GM12878 (cell line): ENCODE results near the gene POU2F3. TPM values are rescaled to one million over a fixed set of nuclear protein-coding genes. Genes with fewer than 3 reads are reported as not detected.

ENCODE experiments used
- BHLHE40 ChIP-seq, 2 experiments: fragments of 450-650 bp in 1 of 2; IDR thresholded peaks; 2 replicates each; pipeline ENCODE4 v1.6.1; 2011 to 2017; ENCODE audit warnings: low read depth in 2 of 2, borderline replicate concordance in 1 of 2, improper control_type of control experiment in 1 of 2, low read length in 1 of 2, mild to moderate bottlenecking in 1 of 2
- CBX5 ChIP-seq: sonication (generic); IDR thresholded peaks from 2 replicates; pipeline ENCODE4 v1.6.1; 2016; ENCODE audit warnings: low read depth, moderate library complexity, mild to moderate bottlenecking, inconsistent platforms
- CEBPB ChIP-seq, 2 experiments: fragments of 150-350 bp in 1 of 2; IDR thresholded peaks; 2 replicates each; pipeline ENCODE4 v1.6.1; 2012 to 2014; ENCODE audit warnings: low read depth in 2 of 2, low read length in 2 of 2, borderline replicate concordance in 1 of 2, inconsistent platforms in 1 of 2
- HDGF ChIP-seq: fragments of 450-650 bp; IDR thresholded peaks from 2 replicates; pipeline ENCODE4 v1.6.1; 2016; ENCODE audit warnings: antibody characterized with exemption
- MTA3 ChIP-seq: IDR thresholded peaks from 2 replicates; pipeline ENCODE4 v1.6.1; 2012; ENCODE audit warnings: low read length, inconsistent platforms, borderline replicate concordance
- NRF1 ChIP-seq: conservative IDR thresholded peaks from 2 replicates; pipeline ENCODE4 v1.6.1; 2011; ENCODE audit warnings: mild to moderate bottlenecking, low read depth, low read length, improper control_type of control experiment
- POLR2AphosphoS5 ChIP-seq: IDR thresholded peaks from 2 replicates; pipeline ENCODE4 v1.6.1; 2011; ENCODE audit warnings: mild to moderate bottlenecking, low read length, inconsistent platforms
- SP1 ChIP-seq: IDR thresholded peaks from one replicate; pipeline ENCODE4 v1.6.1; 2011; ENCODE audit warnings: low read depth, low read length
- SRF ChIP-seq, 2 experiments: IDR thresholded peaks; 2 replicates each; pipeline ENCODE4 v1.6.1; 2011; ENCODE audit warnings: low read depth in 2 of 2, low read length in 2 of 2, mild to moderate bottlenecking in 1 of 2, moderate library complexity in 1 of 2
- TCF7 ChIP-seq: IDR thresholded peaks from 2 replicates; pipeline ENCODE4 v1.6.1; 2014; ENCODE audit warnings: antibody characterized with exemption, borderline replicate concordance
- WRNIP1 ChIP-seq: IDR thresholded peaks from 2 replicates; pipeline ENCODE4 v1.6.1; 2011; ENCODE audit warnings: low read depth, low read length, improper control_type of control experiment, borderline replicate concordance
- polyA plus RNA-seq, 11 experiments: library from polyadenylated mRNA; depleted of rRNA in 4 of 11; unstranded in 6 of 11; stranded (reverse) in 5 of 11; fragments of >200 nt; fragmentation: Nextera tagmentation in 4 of 11; fragmentation: Illumina TruSeq in 1 of 11; extraction: Ambion mirVana in 4 of 11; extraction: Trizol in 1 of 11; gene quantifications; 1 replicate in 1 of 11; 2 replicates in 10 of 11; pipeline versions ENCODE4 v1.2.1 to v1.2.3, GENCODE V29; 2011 to 2016; ENCODE audit warnings: inconsistent platforms in 2 of 11, missing spikeins in 2 of 11, low read depth in 1 of 11
- total RNA-seq, 4 experiments: library from RNA; depleted of rRNA in 3 of 4; stranded (reverse); fragments of >200 nt in 3 of 4; fragmentation: Illumina TruSeq in 1 of 4; extraction: Trizol in 1 of 4; gene quantifications; 2 replicates each; pipeline versions ENCODE4 v1.2.1 to v1.2.3, GENCODE V29; 2013 to 2021
- TF ChIP-seq, protein P1 (sequence below): fragments of 450-650 bp; IDR thresholded peaks from 2 replicates; pipeline ENCODE4 v1.6.1; 2017; ENCODE audit warnings: borderline replicate concordance
- TF ChIP-seq, protein P2 (sequence below): fragments of 450-650 bp; IDR thresholded peaks from 2 replicates; pipeline ENCODE4 v1.6.1; 2016; ENCODE audit warnings: mild to moderate bottlenecking
- TF ChIP-seq, protein P3 (sequence below): fragments of 450-650 bp; IDR thresholded peaks from 2 replicates; pipeline ENCODE4 v1.6.1; 2017; ENCODE audit warnings: low read depth, mild to moderate bottlenecking, moderate library complexity
- TF ChIP-seq, protein P4 (sequence below): fragments of 450-650 bp; IDR thresholded peaks from 2 replicates; pipeline ENCODE4 v1.6.1; 2017; ENCODE audit warnings: mild to moderate bottlenecking, moderate library complexity
- TF ChIP-seq, protein P5 (sequence below), 3 experiments: IDR thresholded peaks in 2 of 3; conservative IDR thresholded peaks in 1 of 3; 2 replicates each; pipeline ENCODE4 v1.5.1; 2011; ENCODE audit warnings: low read depth in 3 of 3, low read length in 3 of 3, mild to moderate bottlenecking in 3 of 3, control low read depth in 2 of 3, moderate library complexity in 2 of 3, inconsistent platforms in 1 of 3, mixed read lengths in 1 of 3; ENCODE audit not compliant: control insufficient read depth in 2 of 3, insufficient read depth in 1 of 3; ENCODE audit errors: extremely low read depth in 1 of 3

The POU2F3 gene
- total and polyA plus RNA-seq, 10 of the 15 experiments (the other 5 are each of a cell fraction or from before 2014, with no cell fraction given), result 0.09 to 4.4 (median 0.33) TPM

DNA sequence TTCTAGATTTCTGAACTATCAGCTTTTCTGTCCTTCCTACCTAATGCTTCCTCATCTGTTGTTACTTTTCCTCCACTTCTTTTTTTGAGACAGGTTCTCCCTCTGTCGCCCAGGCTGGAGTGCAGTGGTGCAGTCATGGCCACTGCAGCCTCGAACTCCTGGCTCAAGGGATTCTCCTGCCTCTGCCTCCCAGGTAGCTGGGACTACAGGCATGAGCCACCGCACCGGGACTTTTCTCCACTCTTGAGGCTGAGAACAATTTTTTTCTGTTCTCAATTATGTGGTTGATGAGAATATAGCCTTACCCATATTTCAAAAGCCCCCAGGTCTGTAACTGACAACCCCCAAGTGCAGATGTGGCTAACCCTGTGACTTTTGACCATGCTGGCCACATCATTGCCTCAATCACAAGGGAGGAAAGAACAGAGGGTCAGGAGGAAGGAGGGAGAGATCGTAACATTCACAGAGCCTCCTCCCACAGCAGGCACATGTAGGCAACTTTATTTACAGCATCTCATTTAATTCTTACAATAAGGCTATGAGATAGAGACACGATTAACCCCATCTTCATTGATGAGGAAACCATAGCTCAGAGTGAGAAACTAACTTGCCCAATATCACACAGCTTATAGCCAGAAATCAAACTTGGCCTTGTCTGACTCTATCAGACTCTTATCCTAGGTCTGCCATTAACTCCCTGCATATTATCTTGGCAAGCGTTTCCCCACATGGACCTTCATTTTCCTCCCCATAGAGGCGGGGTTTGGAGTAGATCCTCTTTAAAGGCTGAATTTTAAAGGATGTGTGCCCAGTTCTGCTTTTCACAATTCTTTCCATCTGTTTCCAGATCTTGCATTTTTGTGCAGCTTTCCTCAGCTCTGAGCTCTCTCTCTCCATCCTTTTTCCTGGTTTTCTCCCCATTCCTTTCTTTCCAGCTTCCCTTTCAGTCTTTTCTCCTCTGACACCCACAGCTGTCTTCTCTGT, 9.6 kb downstream of the POU2F3 start (continued):
- TF ChIP-seq, protein P1, sequence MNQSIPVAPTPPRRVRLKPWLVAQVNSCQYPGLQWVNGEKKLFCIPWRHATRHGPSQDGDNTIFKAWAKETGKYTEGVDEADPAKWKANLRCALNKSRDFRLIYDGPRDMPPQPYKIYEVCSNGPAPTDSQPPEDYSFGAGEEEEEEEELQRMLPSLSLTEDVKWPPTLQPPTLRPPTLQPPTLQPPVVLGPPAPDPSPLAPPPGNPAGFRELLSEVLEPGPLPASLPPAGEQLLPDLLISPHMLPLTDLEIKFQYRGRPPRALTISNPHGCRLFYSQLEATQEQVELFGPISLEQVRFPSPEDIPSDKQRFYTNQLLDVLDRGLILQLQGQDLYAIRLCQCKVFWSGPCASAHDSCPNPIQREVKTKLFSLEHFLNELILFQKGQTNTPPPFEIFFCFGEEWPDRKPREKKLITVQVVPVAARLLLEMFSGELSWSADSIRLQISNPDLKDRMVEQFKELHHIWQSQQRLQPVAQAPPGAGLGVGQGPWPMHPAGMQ, result peak; percentile 13; the same call in 1 of the 2 replicates
- peak; percentile 84; the same call in 1 of the 2 replicates for TF ChIP-seq HDGF
- TF ChIP-seq, protein P2, sequence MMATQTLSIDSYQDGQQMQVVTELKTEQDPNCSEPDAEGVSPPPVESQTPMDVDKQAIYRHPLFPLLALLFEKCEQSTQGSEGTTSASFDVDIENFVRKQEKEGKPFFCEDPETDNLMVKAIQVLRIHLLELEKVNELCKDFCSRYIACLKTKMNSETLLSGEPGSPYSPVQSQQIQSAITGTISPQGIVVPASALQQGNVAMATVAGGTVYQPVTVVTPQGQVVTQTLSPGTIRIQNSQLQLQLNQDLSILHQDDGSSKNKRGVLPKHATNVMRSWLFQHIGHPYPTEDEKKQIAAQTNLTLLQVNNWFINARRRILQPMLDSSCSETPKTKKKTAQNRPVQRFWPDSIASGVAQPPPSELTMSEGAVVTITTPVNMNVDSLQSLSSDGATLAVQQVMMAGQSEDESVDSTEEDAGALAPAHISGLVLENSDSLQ, result peak; percentile 52; the same call in 1 of the 2 replicates
- TF ChIP-seq, protein P3, sequence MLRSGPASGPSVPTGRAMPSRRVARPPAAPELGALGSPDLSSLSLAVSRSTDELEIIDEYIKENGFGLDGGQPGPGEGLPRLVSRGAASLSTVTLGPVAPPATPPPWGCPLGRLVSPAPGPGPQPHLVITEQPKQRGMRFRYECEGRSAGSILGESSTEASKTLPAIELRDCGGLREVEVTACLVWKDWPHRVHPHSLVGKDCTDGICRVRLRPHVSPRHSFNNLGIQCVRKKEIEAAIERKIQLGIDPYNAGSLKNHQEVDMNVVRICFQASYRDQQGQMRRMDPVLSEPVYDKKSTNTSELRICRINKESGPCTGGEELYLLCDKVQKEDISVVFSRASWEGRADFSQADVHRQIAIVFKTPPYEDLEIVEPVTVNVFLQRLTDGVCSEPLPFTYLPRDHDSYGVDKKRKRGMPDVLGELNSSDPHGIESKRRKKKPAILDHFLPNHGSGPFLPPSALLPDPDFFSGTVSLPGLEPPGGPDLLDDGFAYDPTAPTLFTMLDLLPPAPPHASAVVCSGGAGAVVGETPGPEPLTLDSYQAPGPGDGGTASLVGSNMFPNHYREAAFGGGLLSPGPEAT, result no peak
- TF ChIP-seq SRF (IDR thresholded peaks at IDR 0.05; ENCODE audit: low read depth in 2 of 2, low read length in 2 of 2), result no peak
- no peak for TF ChIP-seq SP1
- TF ChIP-seq CEBPB (IDR thresholded peaks at IDR 0.05; ENCODE audit: borderline replicate concordance in 1 of 2, low read depth in 2 of 2, low read length in 2 of 2), result no peak
- TF ChIP-seq, protein P4, sequence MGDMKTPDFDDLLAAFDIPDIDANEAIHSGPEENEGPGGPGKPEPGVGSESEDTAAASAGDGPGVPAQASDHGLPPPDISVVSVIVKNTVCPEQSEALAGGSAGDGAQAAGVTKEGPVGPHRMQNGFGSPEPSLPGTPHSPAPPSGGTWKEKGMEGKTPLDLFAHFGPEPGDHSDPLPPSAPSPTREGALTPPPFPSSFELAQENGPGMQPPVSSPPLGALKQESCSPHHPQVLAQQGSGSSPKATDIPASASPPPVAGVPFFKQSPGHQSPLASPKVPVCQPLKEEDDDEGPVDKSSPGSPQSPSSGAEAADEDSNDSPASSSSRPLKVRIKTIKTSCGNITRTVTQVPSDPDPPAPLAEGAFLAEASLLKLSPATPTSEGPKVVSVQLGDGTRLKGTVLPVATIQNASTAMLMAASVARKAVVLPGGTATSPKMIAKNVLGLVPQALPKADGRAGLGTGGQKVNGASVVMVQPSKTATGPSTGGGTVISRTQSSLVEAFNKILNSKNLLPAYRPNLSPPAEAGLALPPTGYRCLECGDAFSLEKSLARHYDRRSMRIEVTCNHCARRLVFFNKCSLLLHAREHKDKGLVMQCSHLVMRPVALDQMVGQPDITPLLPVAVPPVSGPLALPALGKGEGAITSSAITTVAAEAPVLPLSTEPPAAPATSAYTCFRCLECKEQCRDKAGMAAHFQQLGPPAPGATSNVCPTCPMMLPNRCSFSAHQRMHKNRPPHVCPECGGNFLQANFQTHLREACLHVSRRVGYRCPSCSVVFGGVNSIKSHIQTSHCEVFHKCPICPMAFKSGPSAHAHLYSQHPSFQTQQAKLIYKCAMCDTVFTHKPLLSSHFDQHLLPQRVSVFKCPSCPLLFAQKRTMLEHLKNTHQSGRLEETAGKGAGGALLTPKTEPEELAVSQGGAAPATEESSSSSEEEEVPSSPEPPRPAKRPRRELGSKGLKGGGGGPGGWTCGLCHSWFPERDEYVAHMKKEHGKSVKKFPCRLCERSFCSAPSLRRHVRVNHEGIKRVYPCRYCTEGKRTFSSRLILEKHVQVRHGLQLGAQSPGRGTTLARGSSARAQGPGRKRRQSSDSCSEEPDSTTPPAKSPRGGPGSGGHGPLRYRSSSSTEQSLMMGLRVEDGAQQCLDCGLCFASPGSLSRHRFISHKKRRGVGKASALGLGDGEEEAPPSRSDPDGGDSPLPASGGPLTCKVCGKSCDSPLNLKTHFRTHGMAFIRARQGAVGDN, result peak; percentile 72; the same call in 1 of the 2 replicates
- no peak for TF ChIP-seq CBX5
- no peak for TF ChIP-seq WRNIP1
- TF ChIP-seq POLR2AphosphoS5, result no peak
- TF ChIP-seq, protein P5, sequence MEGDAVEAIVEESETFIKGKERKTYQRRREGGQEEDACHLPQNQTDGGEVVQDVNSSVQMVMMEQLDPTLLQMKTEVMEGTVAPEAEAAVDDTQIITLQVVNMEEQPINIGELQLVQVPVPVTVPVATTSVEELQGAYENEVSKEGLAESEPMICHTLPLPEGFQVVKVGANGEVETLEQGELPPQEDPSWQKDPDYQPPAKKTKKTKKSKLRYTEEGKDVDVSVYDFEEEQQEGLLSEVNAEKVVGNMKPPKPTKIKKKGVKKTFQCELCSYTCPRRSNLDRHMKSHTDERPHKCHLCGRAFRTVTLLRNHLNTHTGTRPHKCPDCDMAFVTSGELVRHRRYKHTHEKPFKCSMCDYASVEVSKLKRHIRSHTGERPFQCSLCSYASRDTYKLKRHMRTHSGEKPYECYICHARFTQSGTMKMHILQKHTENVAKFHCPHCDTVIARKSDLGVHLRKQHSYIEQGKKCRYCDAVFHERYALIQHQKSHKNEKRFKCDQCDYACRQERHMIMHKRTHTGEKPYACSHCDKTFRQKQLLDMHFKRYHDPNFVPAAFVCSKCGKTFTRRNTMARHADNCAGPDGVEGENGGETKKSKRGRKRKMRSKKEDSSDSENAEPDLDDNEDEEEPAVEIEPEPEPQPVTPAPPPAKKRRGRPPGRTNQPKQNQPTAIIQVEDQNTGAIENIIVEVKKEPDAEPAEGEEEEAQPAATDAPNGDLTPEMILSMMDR (IDR thresholded peaks at IDR 0.05 in 2 of 3, conservative IDR thresholded peaks at IDR 0.05 in 1 of 3; ENCODE audit: control insufficient read depth in 2 of 3, extremely low read depth in 1 of 3, insufficient read depth in 1 of 3, low read depth in 3 of 3, low read length in 3 of 3), result no peak
- no peak for TF ChIP-seq TCF7
- peak in 1 of 2 experiments; percentile 53; a peak in 2 of 4 replicates for TF ChIP-seq BHLHE40 (IDR thresholded peaks at IDR 0.05; ENCODE audit: borderline replicate concordance in 1 of 2, low read depth in 2 of 2, low read length in 1 of 2)
- TF ChIP-seq MTA3, result no peak
- TF ChIP-seq NRF1, result no peak
